ENCODE measurements around the gene RHOBTB3.

- TF ChIP-seq POLR2AphosphoS5 (IDR thresholded peaks at IDR 0.05; ENCODE audit: borderline replicate concordance, low read depth, low read length) = no peak
- TF ChIP-seq EZH2 (IDR thresholded peaks at IDR 0.05) = no peak
- no peak for TF ChIP-seq FOXP2 (optimal IDR thresholded peaks at IDR 0.05; ENCODE audit: control extremely low read depth, extremely low read length, insufficient read depth)
Observed at GRCh38 chr5:95810305-95811125, 79.4 kb downstream of the RHOBTB3 start.
